ENCODE results near the gene MALRD1. TPM values are rescaled to one million over a fixed set of nuclear protein-coding genes. Genes with fewer than 3 reads are reported as not detected.

Gene MALRD1
- total RNA-seq, 1 experiment from 2014 or later, result 8.2 TPM

- Mint-ChIP-seq H3K27ac (ENCODE audit: unreplicated experiment) (no peak overlapping the region), H3K27me3 (ENCODE audit: insufficient read depth, unreplicated experiment) (no peaks in the 10 kb centered on the region), H3K4me3 (ENCODE audit: unreplicated experiment) (no peak overlapping the region), H3K9me3 (ENCODE audit: unreplicated experiment) (peaks cover 17% of the 10 kb centered on the region), H3K4me1 (ENCODE audit: low read depth, unreplicated experiment) (no peaks in the 10 kb centered on the region), H3K36me3 (ENCODE audit: insufficient read depth, unreplicated experiment) (peaks cover 6% of the 10 kb centered on the region)
- no peak for DNase-seq
- no peaks in the 10 kb centered on the region for H3K27me3 ChIP-seq (replicated peaks; ENCODE audit: control insufficient read depth, insufficient read depth, low read length)
- CTCF ChIA-PET, result no interaction called here
- no peaks in the 10 kb centered on the region for H3K4me1 ChIP-seq
- POLR2A ChIA-PET, result no interaction called here
- H3K36me3 ChIP-seq (ENCODE audit: control insufficient read depth, insufficient read depth, low read length), result no peaks in the 10 kb centered on the region
- no TSS peak for BruUV-seq (replicated peaks)
- intact Hi-C loops (cut with micrococcal nuclease; ENCODE audit: unreplicated experiment), result no loop called here
- 0 out of 2 replicates have a peak, but pooled peaks cover 6% of the 10 kb centered on the region for H3K9me3 ChIP-seq
- no peak for TF ChIP-seq CTCF (IDR thresholded peaks at IDR 0.05; ENCODE audit: insufficient read depth in 1 of 2, low read depth in 1 of 2, low read length in 1 of 2, severe bottlenecking in 1 of 2, unreplicated experiment in 1 of 2)
- no peak overlapping the region for H3K4me3 ChIP-seq (ENCODE audit: low read depth, low read length)
These were observed 136.3 kb downstream of the MALRD1 start for GRCh38 chr10:19184891-19185290.

GRCh38 chr10:19194866-19195265, 146.3 kb downstream of the MALRD1 start:
- Mint-ChIP-seq H3K4me3 (ENCODE audit: unreplicated experiment) (no peak overlapping the region), H3K36me3 (ENCODE audit: insufficient read depth, unreplicated experiment) (no peaks in the 10 kb centered on the region), H3K27ac (ENCODE audit: unreplicated experiment) (no peak overlapping the region), H3K9me3 (ENCODE audit: unreplicated experiment) (no peaks in the 10 kb centered on the region), H3K27me3 (ENCODE audit: insufficient read depth, unreplicated experiment) (no peaks in the 10 kb centered on the region), H3K4me1 (ENCODE audit: low read depth, unreplicated experiment) (no peaks in the 10 kb centered on the region)
- DNase-seq, result no peak
- H3K36me3 ChIP-seq (ENCODE audit: control insufficient read depth, insufficient read depth, low read length), result no peaks in the 10 kb centered on the region
- BruUV-seq (replicated peaks), result no TSS peak
- no peak overlapping the region for H3K4me3 ChIP-seq (ENCODE audit: low read depth, low read length)
- H3K4me1 ChIP-seq, result no peaks in the 10 kb centered on the region
- H3K9me3 ChIP-seq, result 0 out of 2 replicates have a peak, but pooled peaks cover 4% of the 10 kb centered on the region
- POLR2A ChIA-PET, result no interaction called here
- TF ChIP-seq CTCF (IDR thresholded peaks at IDR 0.05; ENCODE audit: insufficient read depth in 1 of 2, low read depth in 1 of 2, low read length in 1 of 2, severe bottlenecking in 1 of 2, unreplicated experiment in 1 of 2), result no peak
- intact Hi-C loops (cut with micrococcal nuclease; ENCODE audit: unreplicated experiment), result no loop called here
- CTCF ChIA-PET, result interaction anchor here (0.6 kb wide), 1 partner anchor 176 kb away, joined by 3 read pairs; no protein-coding TSS in a partner anchor
- H3K27me3 ChIP-seq (replicated peaks; ENCODE audit: control insufficient read depth, insufficient read depth, low read length), result no peaks in the 10 kb centered on the region

DNA sequence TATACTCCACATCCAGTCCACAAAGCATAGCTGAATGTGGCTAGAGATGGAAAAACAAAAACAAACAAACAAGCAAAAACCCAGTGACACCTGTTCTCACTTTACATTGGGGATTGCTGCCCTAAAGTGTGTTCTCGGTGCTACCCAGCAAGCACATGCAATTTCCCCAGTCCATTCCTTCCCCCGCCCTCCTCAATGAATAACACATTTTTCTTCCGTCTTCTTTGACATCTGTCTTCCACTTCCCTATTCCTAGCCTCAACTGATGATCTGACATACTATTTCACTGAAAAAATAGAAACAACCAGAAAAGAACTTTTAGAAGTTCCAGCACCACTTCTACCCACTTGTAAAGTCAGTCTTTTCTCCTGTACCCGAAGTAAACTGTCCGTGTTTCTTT, 147.1 kb downstream of the MALRD1 start:
- no peaks in the 10 kb centered on the region for H3K9me3 Mint-ChIP-seq (ENCODE audit: unreplicated experiment)
- no peaks in the 10 kb centered on the region for H3K36me3 Mint-ChIP-seq (ENCODE audit: insufficient read depth, unreplicated experiment)
- no TSS peak for BruUV-seq (replicated peaks)

More for the DNA sequence above, 147.1 kb downstream of the MALRD1 start:
- ChIA-PET POLR2A (no interaction called here), CTCF (no interaction called here)
- no peak overlapping the region for H3K27ac Mint-ChIP-seq (ENCODE audit: unreplicated experiment)
- H3K4me3 Mint-ChIP-seq (ENCODE audit: unreplicated experiment), result no peak overlapping the region
- Histone ChIP-seq H3K27me3 (replicated peaks; ENCODE audit: control insufficient read depth, insufficient read depth, low read length) (no peaks in the 10 kb centered on the region), H3K9me3 (no peaks in the 10 kb centered on the region), H3K36me3 (ENCODE audit: control insufficient read depth, insufficient read depth, low read length) (no peaks in the 10 kb centered on the region), H3K4me1 (no peaks in the 10 kb centered on the region), H3K4me3 (ENCODE audit: low read depth, low read length) (no peak overlapping the region)
- H3K4me1 Mint-ChIP-seq (ENCODE audit: low read depth, unreplicated experiment), result no peaks in the 10 kb centered on the region
- DNase-seq, result no peak
- intact Hi-C loops (cut with micrococcal nuclease; ENCODE audit: unreplicated experiment), result no loop called here
- H3K27me3 Mint-ChIP-seq (ENCODE audit: insufficient read depth, unreplicated experiment), result no peaks in the 10 kb centered on the region
- no peak for TF ChIP-seq CTCF (IDR thresholded peaks at IDR 0.05; ENCODE audit: insufficient read depth in 1 of 2, low read depth in 1 of 2, low read length in 1 of 2, severe bottlenecking in 1 of 2, unreplicated experiment in 1 of 2)
